NCI-H2227 treated with DMSO at 0.1 percent for 48 hours (cell line): ENCODE measurements around the gene ATP6V1F.

Experiments used
- DNase-seq: peaks from one replicate; lab custom pipeline; 2025; lab: John Stamatoyannopoulos, UW

Gene ATP6V1F

GRCh38 chr7:128869138-128869943 lies 6.7 kb downstream of the ATP6V1F start:
- no peak for DNase-seq

GRCh38 chr7:128869944-128870285 lies 7.3 kb downstream of the ATP6V1F start:
- no peak for DNase-seq

DNA sequence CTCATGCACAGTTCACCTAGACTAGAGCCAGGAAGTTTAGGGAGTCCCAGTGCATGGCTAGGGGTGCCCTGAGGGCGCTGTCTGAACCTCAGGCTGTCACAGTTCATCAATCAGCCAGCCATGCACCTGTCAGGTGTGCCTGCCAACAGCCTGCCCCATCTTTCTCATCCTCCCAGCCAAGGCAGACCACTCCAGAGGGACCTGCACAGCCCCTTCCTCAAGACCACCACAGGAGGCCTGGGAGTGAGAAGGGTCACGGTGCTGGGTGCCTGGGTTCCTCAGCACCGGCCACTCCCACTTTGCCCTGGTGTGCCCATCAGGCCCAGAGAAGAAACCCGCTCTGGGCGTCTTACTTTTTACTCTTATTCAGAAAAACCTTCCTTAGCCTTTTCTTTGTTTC lies 8.4 kb downstream of the ATP6V1F start:
- DNase-seq: no peak

DNA sequence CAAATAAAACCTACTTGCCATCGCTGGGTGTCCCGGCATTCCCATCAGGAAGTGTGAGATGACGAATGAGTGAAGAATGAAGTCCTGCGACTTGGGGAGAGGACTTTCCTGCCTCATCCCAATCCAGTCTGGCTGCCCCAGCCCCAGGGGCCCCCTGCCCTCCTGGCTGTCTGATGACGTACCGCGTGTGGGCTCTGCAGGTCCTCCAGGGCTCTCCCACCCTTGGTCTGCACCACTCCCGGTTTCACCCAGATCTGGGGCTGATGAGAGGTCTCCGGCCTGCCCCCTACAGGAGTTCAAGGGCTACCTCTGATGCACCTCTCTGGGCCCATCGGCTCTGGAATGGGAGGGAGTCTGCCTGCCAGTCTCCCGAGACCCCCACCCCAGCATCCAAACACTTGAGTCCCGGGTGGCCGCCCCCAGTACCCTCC lies 9.8 kb downstream of the ATP6V1F start:
- no peak for DNase-seq

- no peak for DNase-seq
Observed at GRCh38 chr7:128873234-128873633, 10.6 kb downstream of the ATP6V1F start.

DNA sequence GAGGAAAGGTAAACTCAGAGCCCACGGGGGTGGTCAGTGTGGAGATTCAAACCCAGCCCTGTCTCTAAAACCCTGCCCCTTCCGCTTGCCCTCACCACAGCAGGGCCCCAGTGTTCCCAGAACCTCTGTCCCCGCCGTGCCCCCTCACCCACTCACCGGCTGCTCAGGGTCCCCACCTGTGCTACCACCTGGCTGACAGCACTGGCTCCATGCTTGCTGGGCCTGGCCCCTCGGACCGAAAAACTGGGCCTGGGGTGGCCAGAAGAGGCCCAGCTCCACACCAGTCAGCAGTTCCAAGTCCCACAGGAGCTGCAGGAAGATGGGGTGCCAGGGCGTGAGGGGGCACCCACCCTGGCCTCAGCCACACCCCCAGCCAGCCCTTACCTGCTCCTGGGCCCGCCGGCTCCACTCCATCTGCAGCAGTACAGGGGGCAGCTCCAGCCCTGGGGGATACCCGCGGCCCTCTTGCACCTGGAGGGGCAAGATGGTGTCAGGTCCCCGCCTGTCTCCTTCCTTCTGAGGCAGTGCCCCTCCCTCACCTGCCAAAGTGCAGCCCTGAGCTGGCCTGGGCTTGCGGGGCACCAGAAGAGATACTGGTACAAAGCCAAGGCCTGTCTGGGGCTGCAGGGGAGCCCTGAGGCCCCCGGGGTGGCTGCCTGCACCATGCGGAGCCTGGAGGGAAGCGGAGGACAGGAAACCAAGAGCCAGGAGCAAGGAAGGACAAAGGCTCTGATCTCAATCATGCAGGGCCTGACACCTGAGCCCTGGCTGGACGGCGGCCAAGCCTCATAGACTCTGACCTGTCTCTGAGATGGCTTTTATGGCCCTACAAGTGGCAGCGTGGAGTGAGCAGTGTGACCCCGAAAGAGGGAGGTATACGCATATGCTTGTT lies 11.7 kb downstream of the ATP6V1F start:
- no peak for DNase-seq

GRCh38 chr7:128875523-128875948 lies 12.9 kb downstream of the ATP6V1F start:
- DNase-seq: no peak

- DNase-seq: no peak
Observed at GRCh38 chr7:128876127-128876526, 13.5 kb downstream of the ATP6V1F start.

DNA sequence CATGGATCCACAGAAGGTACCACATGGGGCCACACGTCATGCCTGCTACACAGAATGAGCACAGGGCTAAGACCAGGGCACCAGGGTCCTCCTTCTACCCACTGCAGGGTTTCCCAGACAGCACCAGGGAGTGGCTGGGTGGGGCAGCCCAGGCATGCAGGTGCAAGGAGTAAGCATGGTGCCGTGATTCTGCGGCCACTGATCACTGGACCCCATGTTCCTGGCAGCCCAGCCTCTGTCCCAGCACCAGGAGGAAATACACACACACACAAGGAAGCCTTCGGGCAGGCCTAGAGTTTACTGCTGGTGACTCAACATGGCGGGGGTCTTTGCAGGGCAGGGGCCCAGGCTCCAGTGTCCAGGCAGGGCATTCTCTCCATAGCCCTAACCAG lies 13.9 kb downstream of the ATP6V1F start:
- DNase-seq: no peak

GRCh38 chr7:128876978-128877755 lies 14.5 kb downstream of the ATP6V1F start:
- no peak for DNase-seq

DNA sequence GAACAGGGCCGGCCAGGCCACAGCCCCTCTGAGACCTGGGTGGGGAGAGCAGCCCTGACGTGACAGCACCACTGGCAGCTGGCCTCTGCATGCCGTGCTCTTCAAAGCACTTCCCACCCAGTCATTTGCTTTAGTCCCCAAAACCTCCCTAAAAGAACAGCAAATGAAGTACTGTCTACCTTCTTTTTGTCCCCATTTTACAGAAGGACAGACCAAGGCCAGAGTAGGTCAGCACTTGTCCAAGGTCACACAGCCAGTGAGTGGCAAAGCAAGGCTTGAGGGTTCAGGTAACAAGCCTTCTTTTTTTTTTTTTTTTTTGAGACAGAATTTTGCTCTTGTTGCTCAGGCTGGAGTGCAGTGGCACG lies 15.1 kb downstream of the ATP6V1F start:
- DNase-seq: no peak

GRCh38 chr7:128878226-128879105 lies 15.8 kb downstream of the ATP6V1F start:
- no peak for DNase-seq

GRCh38 chr7:128879461-128879938 lies 16.8 kb downstream of the ATP6V1F start:
- no peak for DNase-seq

DNA sequence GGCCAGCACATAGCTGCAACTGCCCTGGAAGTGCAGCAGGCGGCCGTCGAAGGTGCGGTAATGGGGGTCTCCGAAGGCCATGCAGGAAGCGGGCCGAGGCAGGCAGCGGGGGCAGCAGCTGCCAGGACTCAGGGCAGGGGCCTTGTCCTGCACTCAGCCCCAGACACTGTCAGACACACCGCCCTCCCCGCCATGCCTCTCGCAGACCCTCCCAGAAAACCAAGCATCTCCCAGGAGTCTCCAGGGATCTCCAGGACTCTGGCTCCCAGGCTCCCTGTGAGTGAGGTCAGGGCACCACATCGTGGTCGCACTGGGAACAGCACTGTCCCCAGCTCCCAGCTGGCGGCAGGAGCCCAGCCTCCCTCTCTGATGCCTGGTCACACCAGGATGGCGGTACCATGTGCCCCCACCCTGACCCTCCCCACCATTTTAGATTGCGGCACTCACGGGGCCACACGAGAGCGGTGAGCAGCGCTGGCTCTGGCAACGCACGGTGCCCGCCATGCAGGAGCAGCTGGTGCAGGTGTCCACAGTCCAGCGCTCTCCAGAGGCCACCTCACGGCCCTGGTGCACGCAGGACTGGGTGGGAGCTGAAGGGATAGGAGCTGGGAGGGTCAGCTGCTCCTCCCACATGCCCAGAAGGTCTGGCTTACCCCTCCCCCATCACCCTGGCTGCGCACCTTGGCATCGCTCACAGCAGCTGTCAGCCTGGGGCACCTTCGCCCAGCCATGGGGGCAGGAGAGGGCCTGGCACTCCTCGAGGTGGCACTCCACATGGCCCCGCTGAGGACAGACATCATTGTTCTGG lies 17.5 kb downstream of the ATP6V1F start:
- DNase-seq: peak; percentile 56

DNA sequence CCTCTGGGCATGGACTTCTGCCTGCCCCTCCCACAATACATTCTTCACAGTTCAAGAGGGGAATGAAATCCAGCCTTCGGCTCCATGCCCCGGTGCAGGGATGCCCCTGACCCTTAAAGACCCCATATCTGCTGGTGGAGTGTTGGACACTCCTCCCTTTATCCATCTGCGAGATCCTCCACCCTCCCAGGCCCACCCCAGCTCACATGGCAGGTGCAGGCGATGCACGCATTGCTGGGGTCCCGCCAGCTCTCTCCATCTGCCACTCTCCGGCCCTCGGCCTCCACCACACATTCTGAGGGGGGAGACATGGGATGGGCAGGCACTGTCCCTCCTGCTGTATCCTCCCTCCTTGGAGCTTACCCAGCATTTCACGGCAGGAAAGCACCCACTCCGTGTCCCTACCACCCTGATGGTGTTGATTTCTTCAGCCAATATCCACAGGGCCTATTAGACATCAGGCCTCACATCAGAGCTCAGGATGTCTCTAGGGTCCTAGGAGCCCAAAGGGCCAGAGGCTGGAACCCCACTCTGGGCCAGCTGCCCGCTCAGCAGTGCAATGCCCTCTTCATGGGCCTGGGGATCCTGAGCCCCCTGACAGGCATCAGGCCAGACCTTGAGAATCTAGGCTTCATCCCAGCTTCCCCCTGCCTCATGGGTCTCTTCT lies 18.3 kb downstream of the ATP6V1F start:
- no peak for DNase-seq

DNA sequence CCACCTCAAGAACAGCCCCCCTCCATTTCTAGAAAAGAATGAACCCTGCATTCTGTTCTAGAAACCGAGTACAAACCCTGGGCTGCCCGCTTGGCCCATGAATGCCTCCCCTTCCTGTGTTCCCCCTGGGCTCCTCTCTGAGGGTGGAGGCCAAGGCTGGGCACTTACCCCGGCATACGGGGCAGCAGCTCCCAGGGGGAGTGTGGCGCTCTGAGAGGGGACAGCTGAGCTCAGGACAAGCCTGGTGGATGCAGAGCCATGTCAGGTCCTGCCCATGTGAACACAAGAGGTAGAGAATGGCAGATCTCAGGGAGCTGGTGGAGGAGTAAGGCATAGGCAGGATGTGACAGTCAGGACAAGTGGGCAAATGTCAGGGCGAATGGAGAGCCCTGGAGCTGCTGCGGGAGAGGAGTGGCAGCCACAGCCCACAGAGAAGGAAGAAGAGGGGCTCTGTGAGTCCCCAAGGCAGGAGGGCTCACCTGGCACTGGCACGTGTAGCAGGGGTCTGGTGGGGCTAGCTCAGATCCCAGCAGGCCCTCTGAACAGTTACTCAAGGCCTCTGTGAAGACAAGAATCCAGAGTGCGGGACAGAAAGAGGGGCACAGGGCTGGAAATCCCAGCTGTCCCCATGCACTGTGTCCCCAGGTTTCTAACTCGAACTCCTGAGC lies 18.9 kb downstream of the ATP6V1F start:
- no peak for DNase-seq

- DNase-seq: no peak
Observed at GRCh38 chr7:128882134-128882533, 19.5 kb downstream of the ATP6V1F start.

DNA sequence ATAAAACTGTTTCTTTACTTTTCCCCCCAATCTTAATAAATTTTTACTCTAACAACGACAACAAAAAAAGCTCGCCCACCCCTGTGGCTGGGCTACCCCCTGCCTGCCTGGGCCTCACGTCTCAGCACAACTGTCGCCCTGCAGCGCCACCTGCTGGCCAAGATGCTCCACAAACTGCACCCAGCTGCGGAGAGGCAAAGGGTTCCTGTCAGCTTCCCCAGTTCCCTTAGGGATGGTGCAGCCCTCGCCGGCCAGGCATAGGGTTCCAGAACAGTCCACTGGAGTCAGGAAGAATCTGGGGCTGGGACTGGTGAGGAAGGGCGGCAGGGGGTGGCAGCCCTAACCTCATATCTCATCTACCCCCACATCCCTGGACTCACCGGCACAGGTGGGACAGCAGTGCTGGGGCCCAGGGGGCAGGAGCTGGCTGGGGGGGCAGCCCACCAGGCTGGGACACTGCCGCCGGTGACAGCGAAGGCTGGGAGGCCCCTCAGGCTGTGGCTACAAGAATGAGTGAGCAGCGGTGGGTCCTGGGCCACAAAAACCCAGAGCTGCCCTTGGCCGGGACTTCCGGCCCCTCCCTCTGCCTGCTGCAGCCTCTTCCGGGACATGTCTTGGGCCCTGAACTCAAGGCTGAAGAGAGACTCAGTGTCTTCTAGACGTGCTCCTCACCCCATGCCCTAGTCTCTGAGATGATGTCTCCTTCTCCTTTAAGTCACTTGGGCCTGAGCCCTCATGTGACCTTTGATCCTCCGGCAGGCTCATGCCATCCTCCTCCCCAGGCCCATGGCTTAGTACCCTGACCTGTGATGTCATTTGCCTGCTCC lies 21.2 kb downstream of the ATP6V1F start:
- peak; percentile 62 for DNase-seq
